ENCODE measurements around the gene LMNTD1. TPM values are rescaled to one million over a fixed set of nuclear protein-coding genes. Genes with fewer than 3 reads are reported as not detected.
"Not testable (repeated sequence)": the region's sequence is repeated elsewhere in the genome, so short reads cannot be mapped to it uniquely, and the experiment has no call there.

LMNTD1 gene, protein sequence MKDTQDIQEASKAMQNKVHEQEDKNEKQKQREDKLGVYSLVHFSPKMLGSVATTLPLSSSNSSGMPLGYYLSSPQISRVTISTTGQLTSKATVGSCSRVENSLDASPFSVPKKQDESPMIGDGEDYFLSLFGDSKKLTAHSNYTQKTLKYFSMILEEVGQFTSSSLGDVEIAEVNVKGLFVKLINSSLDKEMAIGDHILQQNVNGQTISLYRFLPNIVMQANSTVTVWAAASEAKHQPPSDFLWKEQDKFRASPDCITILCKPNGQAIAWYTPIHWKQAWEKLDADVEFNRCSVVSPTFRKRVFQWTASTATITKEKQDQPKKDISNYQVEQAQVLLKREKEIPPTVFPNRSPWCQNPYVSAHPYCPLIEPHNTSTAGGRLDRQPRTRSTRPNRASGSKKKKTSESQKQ
- not detected for total RNA-seq

GRCh38 chr12:25553098-25553497, at the start of gene LMNTD1:
TSS of gene LMNTD1 (minus strand) at chr12:25553283. CDS start at chr12:25552959, 324 bp downstream.
- no peak for TF ChIP-seq CTCF (IDR thresholded peaks at IDR 0.05)
- no peak for DNase-seq (ENCODE audit: low spot score)
- no peak for ATAC-seq (ENCODE audit: low FRiP score)

DNA sequence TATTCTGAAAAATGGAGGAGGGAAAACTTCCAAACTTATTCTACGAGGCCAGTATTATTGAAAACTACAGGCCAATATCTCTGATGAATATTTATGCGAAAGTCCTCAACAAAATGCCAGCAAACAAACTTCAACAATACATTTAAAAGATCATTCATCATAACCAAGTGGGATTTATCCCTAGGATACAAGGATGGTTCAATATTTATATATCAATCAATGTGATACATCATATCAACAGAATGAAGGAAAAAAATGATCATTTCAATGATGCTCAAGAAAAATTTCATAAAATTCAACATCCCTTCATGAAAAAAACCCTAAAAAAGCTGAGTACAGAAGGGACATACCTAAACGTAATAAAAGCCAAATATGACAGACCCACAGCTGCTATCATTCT, 45.9 kb upstream of the LMNTD1 start:
- no peak for TF ChIP-seq CTCF (IDR thresholded peaks at IDR 0.05)
- ATAC-seq (ENCODE audit: low FRiP score) (no peak), DNase-seq (ENCODE audit: low spot score) (no peak)

- not testable (repeated sequence) for ATAC-seq (ENCODE audit: low FRiP score); DNase-seq (ENCODE audit: low spot score)
Measured at GRCh38 chr12:25595496-25595895, 42.4 kb upstream of the LMNTD1 start.

- DNase-seq (ENCODE audit: low spot score) (no peak), ATAC-seq (ENCODE audit: low FRiP score) (no peak)
- no peak for TF ChIP-seq CTCF (IDR thresholded peaks at IDR 0.05)
Measured at GRCh38 chr12:25594376-25594775, 41.3 kb upstream of the LMNTD1 start.

- DNase-seq (ENCODE audit: low spot score) (no peak), ATAC-seq (ENCODE audit: low FRiP score) (no peak)
- TF ChIP-seq CTCF (IDR thresholded peaks at IDR 0.05), result no peak
Measured at GRCh38 chr12:25592725-25593495, 39.8 kb upstream of the LMNTD1 start.

GRCh38 chr12:25591144-25591543, 38.1 kb upstream of the LMNTD1 start:
- DNase-seq (ENCODE audit: low spot score) (no peak), ATAC-seq (ENCODE audit: low FRiP score) (peak; percentile 28)
- TF ChIP-seq CTCF (IDR thresholded peaks at IDR 0.05), result no peak

DNA sequence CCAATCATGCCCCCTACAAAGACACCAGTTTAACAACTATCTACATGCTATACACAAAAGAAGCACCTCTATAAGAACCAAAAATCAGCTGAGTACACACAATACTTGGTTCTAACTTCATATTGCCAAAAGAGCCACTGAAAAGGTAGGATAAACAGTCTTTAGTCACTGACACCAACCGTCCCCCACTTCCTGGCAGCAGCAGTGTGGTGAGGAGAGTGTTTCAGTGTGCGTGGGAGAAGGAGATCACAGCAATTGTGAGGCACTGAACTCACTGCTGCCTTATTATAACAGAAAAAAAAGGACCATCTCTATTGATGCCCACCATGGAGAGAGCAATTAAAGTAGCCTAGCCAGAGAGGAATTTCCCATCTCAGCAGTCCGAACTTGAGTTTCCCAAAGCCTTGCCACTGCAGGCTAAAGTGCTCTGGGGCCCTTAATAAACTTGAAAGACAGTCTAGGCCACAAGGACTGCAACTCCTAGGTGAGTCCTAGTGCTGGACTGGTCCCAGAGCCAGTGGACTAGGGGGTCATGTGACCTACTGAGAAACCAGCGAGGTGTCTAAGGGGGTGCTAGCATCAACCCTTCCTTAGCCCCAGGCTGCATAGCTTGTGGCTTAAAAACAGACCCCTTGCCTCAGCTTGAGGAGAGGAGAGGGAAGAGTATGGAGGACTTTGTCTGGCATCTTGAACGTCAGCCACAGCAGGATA, 37.1 kb upstream of the LMNTD1 start:
- no peak for ATAC-seq (ENCODE audit: low FRiP score)
- no peak for DNase-seq (ENCODE audit: low spot score)
- no peak for TF ChIP-seq CTCF (IDR thresholded peaks at IDR 0.05)
